Colonic mucosa (tissue), 4 donors: Measurements from ENCODE around the gene TRDN. TPM values are rescaled to one million over a fixed set of nuclear protein-coding genes. Genes with fewer than 3 reads are reported as not detected.

Experiments
- DNase-seq: peaks from one replicate; pipeline ENCODE4 v3.0.0-alpha.2; 2020
- H3K27ac ChIP-seq: fragments of 200-600 bp; one replicate; pipeline ENCODE4 v1.8.0; 2021
- H3K27me3 ChIP-seq: fragments of 200-600 bp; one replicate; pipeline ENCODE4 v1.8.0; 2021
- H3K36me3 ChIP-seq: fragments of 200-600 bp; one replicate; pipeline ENCODE4 v1.8.0; 2021
- H3K4me1 ChIP-seq: fragments of 200-600 bp; one replicate; pipeline ENCODE4 v1.8.0; 2021; ENCODE audit warnings: mild to moderate bottlenecking
- H3K4me3 ChIP-seq: fragments of 200-600 bp; one replicate; pipeline ENCODE4 v1.8.0; 2021
- H3K9ac ChIP-seq, 2 donors: one replicate each; pipeline ENCODE4 v1.7.0; 2013; ENCODE audit warnings: control low read depth in 2 of 2, low read depth in 2 of 2, low read length in 2 of 2
- H3K9me3 ChIP-seq: fragments of 200-600 bp; one replicate; pipeline ENCODE4 v1.8.0; 2021
- CTCF ChIP-seq: fragments of 200-600 bp; IDR thresholded peaks from one replicate; pipeline ENCODE4 v1.8.0; 2022; ENCODE audit warnings: antibody characterized with exemption, mild to moderate bottlenecking
- intact Hi-C: fragments of 100-400 bp; cut with DNase I; formaldehyde crosslinking; loops from one replicate; pipeline ENCODE4 v1.14.1; 2022
- total RNA-seq, 2 donors: library from RNA; stranded (reverse); fragmentation: NEBNext Ultra II Directional in 1 of 2; extraction: Animal tissue kit (Norgen Biotek cat#: 25700) in 1 of 2; gene quantifications; one replicate each; pipeline ENCODE4 v1.2.1, GENCODE V29; 2021
- donor health status: healthy.
- donor health status: DM: no; HTN: no; CAD: no.
- donor health status: DM: no; HTN: no; CAD: no.

TRDN gene
- total RNA-seq, 2 donors from 2014 or later, result not detected

- DNase-seq, result no peak
- Histone ChIP-seq H3K27me3 (no peaks in the 10 kb centered on the region), H3K9ac (no peak overlapping the region), H3K9me3 (no peaks in the 10 kb centered on the region), H3K4me3 (no peak overlapping the region), H3K27ac (no peak overlapping the region), H3K36me3 (no peaks in the 10 kb centered on the region), H3K4me1 (no peaks in the 10 kb centered on the region)
- no peak for TF ChIP-seq CTCF
- intact Hi-C loops, result no loop called here
Observed at GRCh38 chr6:123215211-123215610, 421.5 kb downstream of the TRDN start.

- H3K4me3 ChIP-seq, result no peak overlapping the region
- H3K36me3 ChIP-seq, result no peaks in the 10 kb centered on the region
- H3K9ac ChIP-seq, result no peak overlapping the region
- no peak for TF ChIP-seq CTCF
- DNase-seq, result no peak
- H3K9me3 ChIP-seq, result no peaks in the 10 kb centered on the region
- H3K4me1 ChIP-seq, result no peaks in the 10 kb centered on the region
- intact Hi-C loops, result no loop called here
- no peaks in the 10 kb centered on the region for H3K27me3 ChIP-seq
- H3K27ac ChIP-seq, result no peak overlapping the region
Observed at GRCh38 chr6:123214433-123214832, 422.3 kb downstream of the TRDN start.

- Histone ChIP-seq H3K4me1 (no peaks in the 10 kb centered on the region), H3K27ac (no peak overlapping the region), H3K9ac (no peak overlapping the region), H3K27me3 (no peaks in the 10 kb centered on the region), H3K9me3 (no peaks in the 10 kb centered on the region), H3K4me3 (no peak overlapping the region), H3K36me3 (no peaks in the 10 kb centered on the region)
- TF ChIP-seq CTCF, result no peak
- no peak for DNase-seq
- intact Hi-C loops, result no loop called here
Observed at GRCh38 chr6:123213921-123214320, 422.8 kb downstream of the TRDN start.

GRCh38 chr6:123211777-123212545, 424.8 kb downstream of the TRDN start:
- no peaks in the 10 kb centered on the region for H3K9me3 ChIP-seq
- H3K4me1 ChIP-seq, result no peaks in the 10 kb centered on the region
- no peak overlapping the region for H3K27ac ChIP-seq
- H3K9ac ChIP-seq, result no peak overlapping the region
- H3K36me3 ChIP-seq, result no peaks in the 10 kb centered on the region
- no peak overlapping the region for H3K4me3 ChIP-seq
- TF ChIP-seq CTCF, result no peak
- DNase-seq, result no peak
- no peaks in the 10 kb centered on the region for H3K27me3 ChIP-seq
- intact Hi-C loops, result no loop called here

GRCh38 chr6:123210645-123211044, 426.1 kb downstream of the TRDN start:
- Histone ChIP-seq H3K4me1 (no peaks in the 10 kb centered on the region), H3K27ac (no peak overlapping the region), H3K4me3 (no peak overlapping the region), H3K9ac (no peak overlapping the region), H3K9me3 (no peaks in the 10 kb centered on the region), H3K36me3 (no peaks in the 10 kb centered on the region), H3K27me3 (no peaks in the 10 kb centered on the region)
- DNase-seq, result no peak
- TF ChIP-seq CTCF, result no peak
- intact Hi-C loops, result no loop called here
